SU-DHL-6 (cell line): Measurements from ENCODE around the gene MMP20.

Source experiments
- CTCF ChIP-seq: fragments of 200-600 bp; sonication (generic); IDR thresholded peaks from one replicate; pipeline ENCODE4 v1.5.1; 2017; ENCODE audit warnings: antibody characterized with exemption, mild to moderate bottlenecking, low read length, moderate library complexity; ENCODE audit not compliant: insufficient read depth, poor library complexity, severe bottlenecking
- EZH2phosphoT487 ChIP-seq: fragments of 200-600 bp; sonication (generic), shearing (Covaris generic); conservative IDR thresholded peaks from 2 replicates; pipeline ENCODE4 v1.6.1; 2018; ENCODE audit warnings: mild to moderate bottlenecking, antibody characterized with exemption, low read length, moderate library complexity, mixed read lengths

DNA sequence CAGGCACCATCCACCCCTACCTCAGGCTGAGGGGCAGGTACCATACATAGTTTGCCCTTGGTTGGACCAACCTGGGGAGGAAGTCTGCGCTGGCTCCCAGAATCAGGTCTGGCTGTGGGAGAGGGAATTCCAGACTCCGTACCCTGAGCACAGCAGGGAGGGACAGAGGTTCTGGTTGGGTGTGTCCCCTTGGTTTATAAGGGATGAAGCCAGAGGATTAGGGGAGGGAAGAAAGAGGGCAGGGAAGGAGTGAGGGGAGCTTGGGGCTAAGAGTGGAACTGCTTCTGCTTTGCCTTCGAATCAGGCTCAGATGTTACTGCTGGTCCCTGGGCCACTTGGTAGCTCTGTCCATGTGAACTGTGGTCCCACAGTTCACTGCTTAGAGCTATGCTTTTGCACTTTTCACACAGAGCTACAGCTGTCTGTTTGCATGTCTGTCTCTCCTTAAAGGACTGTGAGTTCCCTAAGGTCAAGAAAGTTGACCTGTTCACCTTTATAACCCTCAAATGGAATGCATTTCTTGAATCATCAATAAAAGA lies 9.2 kb downstream of the MMP20 start:
- TF ChIP-seq CTCF: no peak
- no peak for TF ChIP-seq EZH2phosphoT487
